Measurements from ENCODE around the gene NOTCH1. TPM values are rescaled to one million over a fixed set of nuclear protein-coding genes. Genes with fewer than 3 reads are reported as not detected.

The NOTCH1 gene
- total RNA-seq, 1 experiment from 2014 or later: 17.7 TPM

GRCh38 chr9:136549010-136549980 is 3.4 kb upstream of the NOTCH1 start:
- H3K4me3 Mint-ChIP-seq (ENCODE audit: low read depth, unreplicated experiment): no peak overlapping the region
- CTCF ChIA-PET: no interaction called here
- no TSS peak for BruUV-seq (replicated peaks)
- H3K9me3 Mint-ChIP-seq (ENCODE audit: low read depth, unreplicated experiment): no peaks in the 10 kb centered on the region
- peaks cover 27% of the 10 kb centered on the region for H3K36me3 Mint-ChIP-seq (ENCODE audit: insufficient read depth, unreplicated experiment)
- H3K4me1 Mint-ChIP-seq (ENCODE audit: low read depth, unreplicated experiment): peaks cover 9% of the 10 kb centered on the region
- intact Hi-C loops (cut with micrococcal nuclease; ENCODE audit: unreplicated experiment): no loop called here
- TF ChIP-seq, protein P1, sequence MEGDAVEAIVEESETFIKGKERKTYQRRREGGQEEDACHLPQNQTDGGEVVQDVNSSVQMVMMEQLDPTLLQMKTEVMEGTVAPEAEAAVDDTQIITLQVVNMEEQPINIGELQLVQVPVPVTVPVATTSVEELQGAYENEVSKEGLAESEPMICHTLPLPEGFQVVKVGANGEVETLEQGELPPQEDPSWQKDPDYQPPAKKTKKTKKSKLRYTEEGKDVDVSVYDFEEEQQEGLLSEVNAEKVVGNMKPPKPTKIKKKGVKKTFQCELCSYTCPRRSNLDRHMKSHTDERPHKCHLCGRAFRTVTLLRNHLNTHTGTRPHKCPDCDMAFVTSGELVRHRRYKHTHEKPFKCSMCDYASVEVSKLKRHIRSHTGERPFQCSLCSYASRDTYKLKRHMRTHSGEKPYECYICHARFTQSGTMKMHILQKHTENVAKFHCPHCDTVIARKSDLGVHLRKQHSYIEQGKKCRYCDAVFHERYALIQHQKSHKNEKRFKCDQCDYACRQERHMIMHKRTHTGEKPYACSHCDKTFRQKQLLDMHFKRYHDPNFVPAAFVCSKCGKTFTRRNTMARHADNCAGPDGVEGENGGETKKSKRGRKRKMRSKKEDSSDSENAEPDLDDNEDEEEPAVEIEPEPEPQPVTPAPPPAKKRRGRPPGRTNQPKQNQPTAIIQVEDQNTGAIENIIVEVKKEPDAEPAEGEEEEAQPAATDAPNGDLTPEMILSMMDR (IDR thresholded peaks at IDR 0.05; ENCODE audit: unreplicated experiment): no peak
- H3K27me3 Mint-ChIP-seq (ENCODE audit: unreplicated experiment): no peaks in the 10 kb centered on the region
- no peak for DNase-seq
- no peak overlapping the region for H3K27ac Mint-ChIP-seq (ENCODE audit: unreplicated experiment)

- H3K36me3 Mint-ChIP-seq (ENCODE audit: insufficient read depth, unreplicated experiment): peaks cover 34% of the 10 kb centered on the region
- TF ChIP-seq, protein P1 (IDR thresholded peaks at IDR 0.05; ENCODE audit: unreplicated experiment): no peak
- H3K4me3 Mint-ChIP-seq (ENCODE audit: low read depth, unreplicated experiment): peak overlapping the region; percentile 74
- no peaks in the 10 kb centered on the region for H3K27me3 Mint-ChIP-seq (ENCODE audit: unreplicated experiment)
- no peaks in the 10 kb centered on the region for H3K9me3 Mint-ChIP-seq (ENCODE audit: low read depth, unreplicated experiment)
- no peak for DNase-seq
- H3K4me1 Mint-ChIP-seq (ENCODE audit: low read depth, unreplicated experiment): peaks cover 9% of the 10 kb centered on the region
- no TSS peak for BruUV-seq (replicated peaks)
- intact Hi-C loops (cut with micrococcal nuclease; ENCODE audit: unreplicated experiment): no loop called here
- no peak overlapping the region for H3K27ac Mint-ChIP-seq (ENCODE audit: unreplicated experiment)
- CTCF ChIA-PET: interaction anchor here (0.5 to 0.6 kb wide), 2 partner anchors 61 to 79 kb away, joined by 3 read pairs; no protein-coding TSS in a partner anchor
Measured at GRCh38 chr9:136547508-136548215, 1.8 kb upstream of the NOTCH1 start.

- peak overlapping the region; percentile 77 for H3K27ac Mint-ChIP-seq (ENCODE audit: unreplicated experiment)
Measured at GRCh38 chr9:136546697-136547501, 1.1 kb upstream of the NOTCH1 start.

GRCh38 chr9:136545692-136545964 is 220 bp downstream of the NOTCH1 start:
- CTCF ChIA-PET: no interaction called here
- Mint-ChIP-seq H3K27ac (ENCODE audit: unreplicated experiment) (no peak overlapping the region), H3K36me3 (ENCODE audit: insufficient read depth, unreplicated experiment) (peaks cover 34% of the 10 kb centered on the region)

More at GRCh38 chr9:136546697-136547501, 1.1 kb upstream of the NOTCH1 start:
- H3K4me3 Mint-ChIP-seq (ENCODE audit: low read depth, unreplicated experiment): peak overlapping the region; percentile 74
- DNase-seq: peak; percentile 44
- TF ChIP-seq, protein P1 (IDR thresholded peaks at IDR 0.05; ENCODE audit: unreplicated experiment): no peak
- no TSS peak for BruUV-seq (replicated peaks)
- H3K36me3 Mint-ChIP-seq (ENCODE audit: insufficient read depth, unreplicated experiment): peaks cover 34% of the 10 kb centered on the region
- CTCF ChIA-PET: interaction anchor here (0.5 kb wide), 1 partner anchor 62 kb away, joined by 3 read pairs; no protein-coding TSS in a partner anchor
- H3K27me3 Mint-ChIP-seq (ENCODE audit: unreplicated experiment): no peaks in the 10 kb centered on the region
- intact Hi-C loops (cut with micrococcal nuclease; ENCODE audit: unreplicated experiment): no loop called here
- H3K9me3 Mint-ChIP-seq (ENCODE audit: low read depth, unreplicated experiment): no peaks in the 10 kb centered on the region
- peaks cover 9% of the 10 kb centered on the region for H3K4me1 Mint-ChIP-seq (ENCODE audit: low read depth, unreplicated experiment)

More at GRCh38 chr9:136545692-136545964, 220 bp downstream of the NOTCH1 start:
- no peaks in the 10 kb centered on the region for H3K4me1 Mint-ChIP-seq (ENCODE audit: low read depth, unreplicated experiment)
- TF ChIP-seq, protein P1 (IDR thresholded peaks at IDR 0.05; ENCODE audit: unreplicated experiment): no peak
- no peak for DNase-seq
- intact Hi-C loops (cut with micrococcal nuclease; ENCODE audit: unreplicated experiment): no loop called here
- H3K27me3 Mint-ChIP-seq (ENCODE audit: unreplicated experiment): no peaks in the 10 kb centered on the region
- H3K4me3 Mint-ChIP-seq (ENCODE audit: low read depth, unreplicated experiment): peak overlapping the region; percentile 74
- H3K9me3 Mint-ChIP-seq (ENCODE audit: low read depth, unreplicated experiment): no peaks in the 10 kb centered on the region
- no TSS peak for BruUV-seq (replicated peaks)
